HepG2 (cell line): ENCODE results near the gene MYOM1. TPM values are rescaled to one million over a fixed set of nuclear protein-coding genes. Genes with fewer than 3 reads are reported as not detected.
A peak's percentile ranks its signal among the peaks of the same experiment; 100 is the strongest.

Source experiments
- ATF3 ChIP-seq: sonication (generic); formaldehyde crosslinking; IDR thresholded peaks from 2 replicates; pipeline ENCODE4 v1.4.0; 2020; ENCODE audit warnings: missing genetic modification reagents
- BHLHE40 ChIP-seq: IDR thresholded peaks from 2 replicates; pipeline ENCODE4 v1.6.1; 2011; ENCODE audit warnings: low read length, improper control_type of control experiment
- DNMT1 ChIP-seq: sonication (generic); formaldehyde crosslinking; IDR thresholded peaks from 2 replicates; pipeline ENCODE4 v1.5.1; 2020; ENCODE audit warnings: mild to moderate bottlenecking, missing genetic modification reagents
- FOXO1 ChIP-seq: sonication (generic); formaldehyde crosslinking; IDR thresholded peaks from 2 replicates; pipeline ENCODE4 v1.4.0; 2020; ENCODE audit warnings: missing genetic modification reagents
- FOXP1 ChIP-seq, 2 experiments: fragments of 450-650 bp in 1 of 2; IDR thresholded peaks; 2 replicates each; pipeline ENCODE4 v1.6.1; 2017 to 2018; ENCODE audit warnings: antibody characterized with exemption in 1 of 2
- GABPB1 ChIP-seq: IDR thresholded peaks from 2 replicates; pipeline ENCODE4 v1.6.1; 2016; ENCODE audit warnings: mild to moderate bottlenecking, missing genetic modification reagents, moderate library complexity, missing compliant biosample characterization
- JUN ChIP-seq: sonication (generic); formaldehyde crosslinking; IDR thresholded peaks from 2 replicates; pipeline ENCODE4 v1.4.0; 2020; ENCODE audit warnings: mild to moderate bottlenecking, missing genetic modification reagents
- MBD4 ChIP-seq: IDR thresholded peaks from 2 replicates; pipeline ENCODE4 v1.6.1; 2012; ENCODE audit warnings: low read length, inconsistent platforms, borderline replicate concordance
- PITX1 ChIP-seq: sonication (generic); formaldehyde crosslinking; IDR thresholded peaks from 2 replicates; pipeline ENCODE4 v1.5.1; 2020; ENCODE audit warnings: mild to moderate bottlenecking, missing genetic modification reagents
- POLR2G ChIP-seq: fragments of 200-400 bp; formaldehyde crosslinking; IDR thresholded peaks from 2 replicates; pipeline ENCODE4 v1.6.1; 2018; ENCODE audit warnings: mild to moderate bottlenecking, low read depth, low read length, moderate library complexity
- RAD21 ChIP-seq: fragments of 450-650 bp; formaldehyde crosslinking; IDR thresholded peaks from 2 replicates; pipeline ENCODE4 v1.5.0; 2020; ENCODE audit warnings: mild to moderate bottlenecking
- REST ChIP-seq, 2 experiments: IDR thresholded peaks; 2 replicates each; pipeline ENCODE4 v1.6.1; 2011 to 2012; ENCODE audit warnings: low read length in 2 of 2, borderline replicate concordance in 1 of 2, low read depth in 1 of 2, mild to moderate bottlenecking in 1 of 2, moderate library complexity in 1 of 2
- SMAD1 ChIP-seq: sonication (generic); formaldehyde crosslinking; IDR thresholded peaks from 2 replicates; pipeline ENCODE4 v1.4.0; 2020; ENCODE audit warnings: missing genetic modification reagents, low read depth, mild to moderate bottlenecking, borderline replicate concordance
- SNAPC4 ChIP-seq: sonication (generic); formaldehyde crosslinking; IDR thresholded peaks from 2 replicates; pipeline ENCODE4 v1.4.0; 2020; ENCODE audit warnings: mild to moderate bottlenecking, missing genetic modification reagents
- TGIF2 ChIP-seq: IDR thresholded peaks from 2 replicates; pipeline ENCODE4 v1.6.1; 2016; ENCODE audit warnings: control low read depth, missing compliant biosample characterization
- TSC22D2 ChIP-seq: sonication (generic); formaldehyde crosslinking; IDR thresholded peaks from 2 replicates; pipeline ENCODE4 v1.5.1; 2020; ENCODE audit warnings: missing genetic modification reagents, mild to moderate bottlenecking, borderline replicate concordance
- ZNF333 ChIP-seq: sonication (generic); formaldehyde crosslinking; IDR thresholded peaks from 2 replicates; pipeline ENCODE4 v1.4.0; 2020; ENCODE audit warnings: mild to moderate bottlenecking, missing genetic modification reagents, borderline replicate concordance
- ZNF598 ChIP-seq: sonication (generic); formaldehyde crosslinking; IDR thresholded peaks from 2 replicates; pipeline ENCODE4 v1.5.1; 2020; ENCODE audit warnings: mild to moderate bottlenecking, missing genetic modification reagents, borderline replicate concordance
- polyA plus RNA-seq, 8 experiments: library from polyadenylated mRNA; depleted of rRNA in 3 of 8; stranded (reverse) in 7 of 8; unstranded in 1 of 8; fragments of >200 nt; fragmentation: Illumina TruSeq in 4 of 8; extraction: Trizol in 4 of 8; gene quantifications; 2 replicates each; pipeline versions ENCODE4 v1.2.1 to v1.2.3, GENCODE V29; 2011 to 2016; ENCODE audit warnings: low read depth in 4 of 8, missing spikeins in 1 of 8, mixed read lengths in 1 of 8; ENCODE audit not compliant: insufficient read depth in 1 of 8
- total RNA-seq, 5 experiments: library from RNA; depleted of rRNA; stranded (reverse); fragments of >200 nt; fragmentation: Illumina TruSeq; extraction: Trizol; gene quantifications; 2 replicates each; pipeline ENCODE4 v1.2.3, GENCODE V29; 2016; ENCODE audit warnings: low read depth in 1 of 5

MYOM1 gene
- total and polyA plus RNA-seq, 2 of the 13 experiments (the other 11 are each of a cell fraction or from before 2014, with no cell fraction given): 0.46 to 0.98 TPM

- peak in 1 of 2 experiments; percentile 30; a peak in 1 of 4 replicates for TF ChIP-seq REST (IDR thresholded peaks at IDR 0.05; ENCODE audit: borderline replicate concordance in 1 of 2, low read depth in 1 of 2, low read length in 2 of 2)
- peak; percentile 88 for TF ChIP-seq POLR2G
- TF ChIP-seq FOXP1 (IDR thresholded peaks at IDR 0.05): no peak
- no peak for TF ChIP-seq FOXP1 (CRISPR knock-in tag; IDR thresholded peaks at IDR 0.05)
- no peak for TF ChIP-seq SMAD1 (CRISPR knock-in tag)
- peak; percentile 93 for TF ChIP-seq TGIF2 (CRISPR knock-in tag)
- TF ChIP-seq GABPB1: peak; percentile 96
- TF ChIP-seq RAD21: peak; percentile 60; the same call in 1 of the 2 replicates
- no peak for TF ChIP-seq ZNF333 (CRISPR knock-in tag)
- peak; percentile 7; the same call in 1 of the 2 replicates for TF ChIP-seq ATF3 (CRISPR knock-in tag)
- peak; percentile 95 for TF ChIP-seq BHLHE40
- TF ChIP-seq SNAPC4: no peak
- TF ChIP-seq TSC22D2: peak; percentile 54; the same call in 1 of the 2 replicates
- no peak for TF ChIP-seq MBD4
- peak; percentile 24; the same call in 1 of the 2 replicates for TF ChIP-seq PITX1
- peak; percentile 17; the same call in 1 of the 2 replicates for TF ChIP-seq FOXO1 (CRISPR knock-in tag)
- TF ChIP-seq DNMT1 (CRISPR knock-in tag): no peak
- 0 out of 2 replicates have a peak, but pooled peaks have one; percentile 47 for TF ChIP-seq ZNF598 (CRISPR knock-in tag)
- TF ChIP-seq JUN (CRISPR knock-in tag): 0 out of 2 replicates have a peak, but pooled peaks have one; percentile 67
Observed at GRCh38 chr18:3261373-3262233, 41.8 kb upstream of the MYOM1 start, which contains the start of gene MYL12B (continued).
